IMR-90 (cell line): ENCODE data around the gene RGS3. TPM values are rescaled to one million over a fixed set of nuclear protein-coding genes. Genes with fewer than 3 reads are reported as not detected.

Source experiments
- ATAC-seq: fragments of 200-7000 bp; cut with Tn5 transposase; 2 replicates; pipeline ENCODE4 v1.9.1; 2020; ENCODE audit warnings: low read depth, mild to moderate bottlenecking, moderate library complexity
- BruUV-seq: library from RNA; stranded (reverse); fragments of 400-500 nt; replicated peaks from 2 replicates; lab custom pipeline; 2021; lab: Mats Ljungman, UMichigan
- CTCF ChIA-PET: fragments of 300-600 bp; formaldehyde crosslinking; extraction: SDS; loops from one replicate; lab custom pipeline; 2021; ENCODE audit warnings: antibody characterized with exemption; lab: Yijun Ruan, JAX
- POLR2A ChIA-PET: fragments of 300-600 bp; sonication (Branson Sonifier 250); formaldehyde crosslinking; loops from one replicate; lab custom pipeline; 2022; ENCODE audit warnings: antibody characterized with exemption; ENCODE audit not compliant: unreplicated experiment; lab: Charles Lee
- DNase-seq: peaks from one replicate; pipeline ENCODE4 v3.0.0; 2013
- H2AFZ ChIP-seq: replicated peaks from 2 replicates; pipeline ENCODE3; 2013; ENCODE audit warnings: low read length, mild to moderate bottlenecking; ENCODE audit not compliant: poor library complexity
- H2AK5ac ChIP-seq: 2 replicates; pipeline ENCODE4 v1.6.1; 2013; ENCODE audit warnings: low read depth, low read length, inconsistent platforms
- H2AK9ac ChIP-seq: replicated peaks from 2 replicates; pipeline ENCODE3; 2013; ENCODE audit warnings: mild to moderate bottlenecking, low read depth, low read length, moderate library complexity; ENCODE audit not compliant: poor library complexity
- H2BK120ac ChIP-seq: 2 replicates; pipeline ENCODE4 v1.6.1; 2013; ENCODE audit warnings: low read depth, low read length, inconsistent platforms
- H2BK15ac ChIP-seq: 3 replicates; pipeline ENCODE4 v1.6.1; 2013; ENCODE audit warnings: low read depth, low read length, inconsistent platforms
- H2BK20ac ChIP-seq: 2 replicates; pipeline ENCODE4 v1.6.1; 2013; ENCODE audit warnings: low read depth, mild to moderate bottlenecking, inconsistent platforms, low read length, moderate library complexity
- H2BK5ac ChIP-seq: 2 replicates; pipeline ENCODE4 v1.6.1; 2013; ENCODE audit warnings: mild to moderate bottlenecking, low read depth, low read length, inconsistent platforms; ENCODE audit not compliant: poor library complexity, severe bottlenecking
- H3K14ac ChIP-seq: replicated peaks from 2 replicates; pipeline ENCODE4 v1.6.1; 2013; ENCODE audit warnings: low read depth, low read length, inconsistent platforms
- H3K18ac ChIP-seq: 2 replicates; pipeline ENCODE4 v1.6.1; 2013; ENCODE audit warnings: low read depth, low read length, control low read depth
- H3K23ac ChIP-seq: 2 replicates; pipeline ENCODE4 v1.6.1; 2013; ENCODE audit warnings: low read depth, low read length, inconsistent platforms
- H3K27ac ChIP-seq: 2 replicates; pipeline ENCODE4 v1.5.1; 2013; ENCODE audit warnings: mild to moderate bottlenecking, control low read depth, low read length; ENCODE audit not compliant: insufficient read depth
- H3K27me3 ChIP-seq: 2 replicates; pipeline ENCODE4 v1.6.1; 2013; ENCODE audit warnings: low read length; ENCODE audit not compliant: control insufficient read depth, insufficient read depth
- H3K36me3 ChIP-seq: 2 replicates; pipeline ENCODE4 v1.6.1; 2013; ENCODE audit warnings: low read length, mixed read lengths; ENCODE audit not compliant: control insufficient read depth, insufficient read depth
- H3K4ac ChIP-seq: 2 replicates; pipeline ENCODE4 v1.6.1; 2013; ENCODE audit warnings: low read depth, low read length, inconsistent platforms
- H3K4me1 ChIP-seq: 2 replicates; pipeline ENCODE4 v1.6.1; 2013; ENCODE audit warnings: low read length, mixed read lengths; ENCODE audit not compliant: control insufficient read depth, insufficient read depth
- H3K4me2 ChIP-seq: 2 replicates; pipeline ENCODE4 v1.6.1; 2013; ENCODE audit warnings: low read depth, mild to moderate bottlenecking, control low read depth, low read length, moderate library complexity
- H3K4me3 ChIP-seq: 2 replicates; pipeline ENCODE4 v1.5.1; 2013; ENCODE audit warnings: low read depth, mild to moderate bottlenecking, control low read depth, low read length, moderate library complexity; ENCODE audit not compliant: insufficient read depth
- H3K56ac ChIP-seq: 2 replicates; pipeline ENCODE4 v1.6.1; 2013; ENCODE audit warnings: low read length, inconsistent platforms; ENCODE audit not compliant: insufficient read depth; ENCODE audit errors: extremely low read depth
- H3K79me1 ChIP-seq, 2 experiments: 2 replicates each; pipeline ENCODE4 v1.6.1; 2013; ENCODE audit warnings: low read length in 2 of 2, inconsistent platforms in 1 of 2, low read depth in 1 of 2
- H3K9ac ChIP-seq: 2 replicates; pipeline ENCODE4 v1.6.1; 2013; ENCODE audit warnings: low read depth, low read length, control low read depth
- H3K9me1 ChIP-seq: 2 replicates; pipeline ENCODE4 v1.6.1; 2013; ENCODE audit warnings: low read length, inconsistent platforms; ENCODE audit not compliant: insufficient read depth
- H3K9me3 ChIP-seq: 2 replicates; pipeline ENCODE4 v1.6.1; 2013; ENCODE audit warnings: low read length; ENCODE audit not compliant: control insufficient read depth, insufficient read depth
- H4K20me1 ChIP-seq: 2 replicates; pipeline ENCODE4 v1.6.1; 2013; ENCODE audit warnings: low read length, inconsistent platforms; ENCODE audit not compliant: insufficient read depth
- H4K5ac ChIP-seq: 2 replicates; pipeline ENCODE4 v1.6.1; 2013; ENCODE audit warnings: mild to moderate bottlenecking, low read depth, low read length, control low read depth
- H4K8ac ChIP-seq, 2 experiments: 2 replicates each; pipeline ENCODE4 v1.6.1; 2013; ENCODE audit warnings: low read depth in 2 of 2, low read length in 2 of 2, control low read depth in 1 of 2, inconsistent platforms in 1 of 2
- H4K91ac ChIP-seq: 2 replicates; pipeline ENCODE4 v1.6.1; 2013; ENCODE audit warnings: low read depth, low read length, inconsistent platforms; ENCODE audit not compliant: insufficient read depth
- BHLHE40 ChIP-seq: fragments of 150-350 bp; IDR thresholded peaks from 2 replicates; pipeline ENCODE4 v1.6.1; 2016; ENCODE audit warnings: mild to moderate bottlenecking, low read depth, low read length
- FOS ChIP-seq: fragments of 150-350 bp; IDR thresholded peaks from 2 replicates; pipeline ENCODE4 v1.6.1; 2016; ENCODE audit warnings: low read depth, low read length
- MAFK ChIP-seq: IDR thresholded peaks from 2 replicates; pipeline ENCODE4 v1.6.1; 2012; ENCODE audit warnings: low read depth, low read length, improper control_type of control experiment
- RCOR1 ChIP-seq: IDR thresholded peaks from 2 replicates; pipeline ENCODE4 v1.6.1; 2012; ENCODE audit warnings: mild to moderate bottlenecking, low read length, improper control_type of control experiment; ENCODE audit not compliant: insufficient replicate concordance
- WGBS, 2 experiments: methylation state at CpG; one replicate each; pipeline versions ENCODE4 v1.1.5 to v1.1.7; 2013; ENCODE audit warnings: missing lambda C conversion rate in 2 of 2; ENCODE audit not compliant: insufficient read length in 1 of 2; ENCODE audit errors: extremely low coverage in 2 of 2; 5-methylcytosine and 5-hydroxymethylcytosine counted together
- dilution Hi-C: fragments of 300-500 bp; cut with HindIII; formaldehyde crosslinking; loops from one replicate; pipeline ENCODE4 v1.14.3; 2018; ENCODE audit warnings: low sequenced_read_pairs; ENCODE audit not compliant: unreplicated experiment
- in situ Hi-C: fragments of 300-500 bp; cut with MboI; formaldehyde crosslinking; loops from 3 replicates; pipeline ENCODE4 v1.14.3; 2019; ENCODE audit warnings: low sequenced_read_pairs, inconsistent platforms, mixed read lengths
- intact Hi-C: fragments of 100-400 bp; cut with micrococcal nuclease; formaldehyde crosslinking; loops from 2 replicates; pipeline ENCODE4 v1.10.0; 2022
- polyA plus RNA-seq, 3 experiments: library from polyadenylated mRNA; depleted of rRNA; stranded (reverse); fragments of >200 nt; gene quantifications; 2 replicates each; pipeline ENCODE4 v1.2.3, GENCODE V29; 2012; ENCODE audit warnings: low replicate concordance in 1 of 3
- total RNA-seq: library from RNA; depleted of rRNA; stranded (reverse); fragments of >200 nt; gene quantifications from 2 replicates; pipeline ENCODE4 v1.2.3, GENCODE V29; 2012
- TF ChIP-seq, protein P1 (sequence below): conservative IDR thresholded peaks from 2 replicates; pipeline ENCODE4 v1.5.1; 2012; ENCODE audit warnings: mild to moderate bottlenecking, low read depth, low read length, improper control_type of control experiment
- TF ChIP-seq, protein P2 (sequence below): fragments of 150-350 bp; IDR thresholded peaks from 2 replicates; pipeline ENCODE4 v1.6.1; 2017; ENCODE audit warnings: mild to moderate bottlenecking, antibody characterized with exemption, low read length, low read depth

Gene RGS3
- total and polyA plus RNA-seq, 2 of the 4 experiments (the other 2 are of a cell fraction): 51.8 to 65.6 TPM

DNA sequence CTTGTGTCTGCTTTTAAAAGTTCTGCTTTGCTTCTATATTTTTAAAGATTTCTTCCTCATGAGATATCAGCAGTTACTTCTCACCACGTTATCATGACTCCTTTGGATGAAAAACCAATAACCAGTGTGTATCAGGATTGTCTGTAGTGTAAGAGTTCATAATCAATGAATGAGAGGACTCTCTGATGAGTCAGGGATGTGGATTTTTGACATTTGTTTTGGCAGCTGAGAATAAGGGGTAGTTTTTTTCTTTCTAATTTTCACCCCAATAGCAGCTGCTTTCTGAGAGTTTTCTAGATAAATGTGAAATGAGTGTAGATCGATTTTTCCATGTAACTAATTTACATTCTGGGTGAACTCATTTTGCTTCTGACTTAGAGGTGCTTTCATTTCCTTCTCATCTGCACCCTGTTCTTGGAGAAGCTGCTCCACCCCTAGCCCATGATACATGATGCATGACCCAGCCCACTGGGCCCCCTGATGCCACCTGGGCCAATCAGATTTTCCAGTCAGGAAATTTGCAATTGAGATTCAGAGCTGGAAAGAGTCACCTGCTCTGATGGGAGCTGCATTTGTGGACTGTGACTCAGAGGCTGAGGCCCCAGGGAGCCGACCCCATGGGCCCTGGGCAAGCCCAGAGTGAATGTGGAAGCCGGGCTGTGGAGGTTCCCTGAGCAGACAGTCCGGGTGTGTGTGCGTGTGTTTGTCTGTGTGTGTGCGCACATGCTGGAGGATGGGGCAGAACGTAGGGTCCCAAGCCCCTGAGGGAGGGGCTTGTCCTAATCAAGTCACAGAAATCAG lies 159.3 kb downstream of the RGS3 start:
- in situ Hi-C loops: no loop called here
- H3K27ac ChIP-seq: peak overlapping the region; percentile 46; the same call in 1 of the 2 replicates

More for the DNA sequence above, 159.3 kb downstream of the RGS3 start:
- CTCF ChIA-PET: interaction anchor here (0.6 to 2.5 kb wide), 4 partner anchors 21 to 557 kb away, joined by 3 to 7 read pairs (median 4); no protein-coding TSS in a partner anchor
- H2AFZ ChIP-seq: peak overlapping the region; percentile 75
- H3K14ac ChIP-seq: peak overlapping the region; percentile 83
- TF ChIP-seq, protein P1, sequence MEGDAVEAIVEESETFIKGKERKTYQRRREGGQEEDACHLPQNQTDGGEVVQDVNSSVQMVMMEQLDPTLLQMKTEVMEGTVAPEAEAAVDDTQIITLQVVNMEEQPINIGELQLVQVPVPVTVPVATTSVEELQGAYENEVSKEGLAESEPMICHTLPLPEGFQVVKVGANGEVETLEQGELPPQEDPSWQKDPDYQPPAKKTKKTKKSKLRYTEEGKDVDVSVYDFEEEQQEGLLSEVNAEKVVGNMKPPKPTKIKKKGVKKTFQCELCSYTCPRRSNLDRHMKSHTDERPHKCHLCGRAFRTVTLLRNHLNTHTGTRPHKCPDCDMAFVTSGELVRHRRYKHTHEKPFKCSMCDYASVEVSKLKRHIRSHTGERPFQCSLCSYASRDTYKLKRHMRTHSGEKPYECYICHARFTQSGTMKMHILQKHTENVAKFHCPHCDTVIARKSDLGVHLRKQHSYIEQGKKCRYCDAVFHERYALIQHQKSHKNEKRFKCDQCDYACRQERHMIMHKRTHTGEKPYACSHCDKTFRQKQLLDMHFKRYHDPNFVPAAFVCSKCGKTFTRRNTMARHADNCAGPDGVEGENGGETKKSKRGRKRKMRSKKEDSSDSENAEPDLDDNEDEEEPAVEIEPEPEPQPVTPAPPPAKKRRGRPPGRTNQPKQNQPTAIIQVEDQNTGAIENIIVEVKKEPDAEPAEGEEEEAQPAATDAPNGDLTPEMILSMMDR: no peak
- TF ChIP-seq BHLHE40: peak; percentile 21; the same call in 1 of the 2 replicates
- TF ChIP-seq, protein P2, sequence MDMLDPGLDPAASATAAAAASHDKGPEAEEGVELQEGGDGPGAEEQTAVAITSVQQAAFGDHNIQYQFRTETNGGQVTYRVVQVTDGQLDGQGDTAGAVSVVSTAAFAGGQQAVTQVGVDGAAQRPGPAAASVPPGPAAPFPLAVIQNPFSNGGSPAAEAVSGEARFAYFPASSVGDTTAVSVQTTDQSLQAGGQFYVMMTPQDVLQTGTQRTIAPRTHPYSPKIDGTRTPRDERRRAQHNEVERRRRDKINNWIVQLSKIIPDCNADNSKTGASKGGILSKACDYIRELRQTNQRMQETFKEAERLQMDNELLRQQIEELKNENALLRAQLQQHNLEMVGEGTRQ: peak; percentile 89
- TF ChIP-seq FOS: peak; percentile 70
- TF ChIP-seq RCOR1: peak; percentile 14
- no peak for TF ChIP-seq MAFK
- no peak overlapping the region for H3K56ac ChIP-seq
- DNase-seq: peak; percentile 89
- peak overlapping the region; percentile 66 for H4K5ac ChIP-seq
- dilution Hi-C loops: no loop called here
- H3K9ac ChIP-seq: 0 out of 2 replicates have a peak overlapping the region, but pooled peaks have one; percentile 26
- H2BK120ac ChIP-seq: peak overlapping the region; percentile 87
- POLR2A ChIA-PET: no interaction called here
- peak overlapping the region; percentile 26 for H2AK9ac ChIP-seq
- H3K18ac ChIP-seq: peak overlapping the region; percentile 73; the same call in 1 of the 2 replicates
- H3K79me1 ChIP-seq: peaks cover 5 to 8% of the 10 kb centered on the region in 2 experiments; a peak in 3 of 4 replicates
- H3K9me3 ChIP-seq: no peaks in the 10 kb centered on the region
- H4K20me1 ChIP-seq: no peaks in the 10 kb centered on the region
- H3K27me3 ChIP-seq: no peaks in the 10 kb centered on the region
- intact Hi-C loops: no loop called here
- no peak overlapping the region for H3K4me3 ChIP-seq
- H2BK15ac ChIP-seq: peak overlapping the region; percentile 81; the same call in 2 of the 3 replicates
- H3K9me1 ChIP-seq: peaks cover 30% of the 10 kb centered on the region
- no TSS peak for BruUV-seq
- H3K23ac ChIP-seq: peak overlapping the region; percentile 58; the same call in 1 of the 2 replicates
- peak overlapping the region; percentile 4; the same call in 1 of the 2 replicates for H3K4me2 ChIP-seq
- H2BK20ac ChIP-seq: peak overlapping the region; percentile 72
- H3K4ac ChIP-seq: peak overlapping the region; percentile 86
- ATAC-seq: peak; percentile 50
- 51% methylated on average over 6 of the region's 8 CpGs; no CpG with 5 or more reads in 1 of the 2 experiments for WGBS, 2 experiments
- peak overlapping the region; percentile 79 for H4K91ac ChIP-seq
- H2BK5ac ChIP-seq: peak overlapping the region; percentile 85
- H3K4me1 ChIP-seq: peaks cover 29% of the 10 kb centered on the region
- H2AK5ac ChIP-seq: peak overlapping the region; percentile 93
- H4K8ac ChIP-seq: peak overlapping the region; percentile 44 to 81
- H3K36me3 ChIP-seq: no peaks in the 10 kb centered on the region
